ENCODE results near the gene RHBDD1. TPM values are rescaled to one million over a fixed set of nuclear protein-coding genes. Genes with fewer than 3 reads are reported as not detected.

Gene RHBDD1
- total and polyA plus RNA-seq, 4 donors: 4.8 to 66.4 (median 24.7) TPM

- H3K9ac ChIP-seq (ENCODE audit: insufficient read depth in 1 of 2, low read length in 2 of 2): no peak overlapping the region
- H3K4me3 ChIP-seq: no peak overlapping the region
- TF ChIP-seq CTCF (IDR thresholded peaks at IDR 0.05; ENCODE audit: control extremely low read depth, extremely low read depth): no peak
- DNase-seq (no peak), ATAC-seq (ENCODE audit: insufficient read depth, low FRiP score) (no peak)
- peaks cover 0 to 5% (median 2%) of the 10 kb centered on the region in 5 donors for H3K4me1 ChIP-seq (ENCODE audit: control insufficient read depth in 5 of 5, insufficient read depth in 5 of 5, low read length in 5 of 5)
- no peaks in the 10 kb centered on the region for H3K27me3 ChIP-seq (ENCODE audit: control insufficient read depth in 3 of 3, insufficient read depth in 3 of 3, low read length in 2 of 3)
- no peak overlapping the region for H3K27ac ChIP-seq (ENCODE audit: low read depth in 1 of 2, low read length in 1 of 2)
- WGBS, 2 donors: 94% methylated on average over 10 of the region's 10 CpGs
- no peaks in the 10 kb centered on the region for H3K9me3 ChIP-seq (ENCODE audit: control insufficient read depth in 4 of 4, insufficient read depth in 3 of 4, low read length in 3 of 4)
- H3K36me3 ChIP-seq (ENCODE audit: control insufficient read depth in 4 of 4, insufficient read depth in 4 of 4, low read length in 4 of 4): no peaks in the 10 kb centered on the region
These were observed 138.0 kb downstream of the RHBDD1 start for GRCh38 chr2:226973816-226974215.

- H3K9ac ChIP-seq (ENCODE audit: insufficient read depth in 1 of 2, low read length in 2 of 2): no peak overlapping the region
- no peak for TF ChIP-seq CTCF (IDR thresholded peaks at IDR 0.05; ENCODE audit: control extremely low read depth, extremely low read depth)
- H3K27me3 ChIP-seq (ENCODE audit: control insufficient read depth in 3 of 3, insufficient read depth in 3 of 3, low read length in 2 of 3): no peaks in the 10 kb centered on the region
- H3K4me3 ChIP-seq: no peak overlapping the region
- H3K4me1 ChIP-seq (ENCODE audit: control insufficient read depth in 5 of 5, insufficient read depth in 5 of 5, low read length in 5 of 5): peaks cover 0 to 10% (median 0%) of the 10 kb centered on the region in 5 donors
- ATAC-seq (ENCODE audit: insufficient read depth, low FRiP score) (no peak), DNase-seq (peak in 2 of 3 donors; percentile 15 to 34)
- H3K9me3 ChIP-seq (ENCODE audit: control insufficient read depth in 4 of 4, insufficient read depth in 3 of 4, low read length in 3 of 4): no peaks in the 10 kb centered on the region
- 56 to 72% methylated on average over 2 of the region's 2 CpGs for WGBS, 2 donors
- H3K36me3 ChIP-seq (ENCODE audit: control insufficient read depth in 4 of 4, insufficient read depth in 4 of 4, low read length in 4 of 4): no peaks in the 10 kb centered on the region
- no peak overlapping the region for H3K27ac ChIP-seq (ENCODE audit: low read depth in 1 of 2, low read length in 1 of 2)
These were observed 141.9 kb downstream of the RHBDD1 start for GRCh38 chr2:226977775-226978190.

GRCh38 chr2:226978300-226978699 is 142.4 kb downstream of the RHBDD1 start:
- Histone ChIP-seq H3K36me3 (ENCODE audit: control insufficient read depth in 4 of 4, insufficient read depth in 4 of 4, low read length in 4 of 4) (no peaks in the 10 kb centered on the region), H3K9me3 (ENCODE audit: control insufficient read depth in 4 of 4, insufficient read depth in 3 of 4, low read length in 3 of 4) (no peaks in the 10 kb centered on the region), H3K9ac (ENCODE audit: insufficient read depth in 1 of 2, low read length in 2 of 2) (no peak overlapping the region), H3K27me3 (ENCODE audit: control insufficient read depth in 3 of 3, insufficient read depth in 3 of 3, low read length in 2 of 3) (no peaks in the 10 kb centered on the region), H3K27ac (ENCODE audit: low read depth in 1 of 2, low read length in 1 of 2) (no peak overlapping the region), H3K4me3 (no peak overlapping the region), H3K4me1 (ENCODE audit: control insufficient read depth in 5 of 5, insufficient read depth in 5 of 5, low read length in 5 of 5) (peaks cover 0 to 10% (median 0%) of the 10 kb centered on the region in 5 donors)
- TF ChIP-seq CTCF (IDR thresholded peaks at IDR 0.05; ENCODE audit: control extremely low read depth, extremely low read depth): no peak
- DNase-seq (no peak), ATAC-seq (ENCODE audit: insufficient read depth, low FRiP score) (no peak)
- 95 to 96% methylated on average over 7 of the region's 7 CpGs for WGBS, 2 donors

GRCh38 chr2:226979004-226979403 is 143.2 kb downstream of the RHBDD1 start:
- DNase-seq (no peak), ATAC-seq (ENCODE audit: insufficient read depth, low FRiP score) (no peak)
- no peak overlapping the region for H3K27ac ChIP-seq (ENCODE audit: low read depth in 1 of 2, low read length in 1 of 2)
- no peak for TF ChIP-seq CTCF (IDR thresholded peaks at IDR 0.05; ENCODE audit: control extremely low read depth, extremely low read depth)
- peaks cover 0 to 10% (median 2%) of the 10 kb centered on the region in 5 donors for H3K4me1 ChIP-seq (ENCODE audit: control insufficient read depth in 5 of 5, insufficient read depth in 5 of 5, low read length in 5 of 5)
- WGBS, 2 donors: 95 to 96% methylated on average over 4 of the region's 4 CpGs
- H3K36me3 ChIP-seq (ENCODE audit: control insufficient read depth in 4 of 4, insufficient read depth in 4 of 4, low read length in 4 of 4): no peaks in the 10 kb centered on the region
- no peaks in the 10 kb centered on the region for H3K9me3 ChIP-seq (ENCODE audit: control insufficient read depth in 4 of 4, insufficient read depth in 3 of 4, low read length in 3 of 4)
- no peak overlapping the region for H3K9ac ChIP-seq (ENCODE audit: insufficient read depth in 1 of 2, low read length in 2 of 2)
- no peak overlapping the region for H3K4me3 ChIP-seq
- H3K27me3 ChIP-seq (ENCODE audit: control insufficient read depth in 3 of 3, insufficient read depth in 3 of 3, low read length in 2 of 3): no peaks in the 10 kb centered on the region

All from lung (tissue), 12 donors.